ENCODE data around the gene CLMN.

Gene CLMN

DNA sequence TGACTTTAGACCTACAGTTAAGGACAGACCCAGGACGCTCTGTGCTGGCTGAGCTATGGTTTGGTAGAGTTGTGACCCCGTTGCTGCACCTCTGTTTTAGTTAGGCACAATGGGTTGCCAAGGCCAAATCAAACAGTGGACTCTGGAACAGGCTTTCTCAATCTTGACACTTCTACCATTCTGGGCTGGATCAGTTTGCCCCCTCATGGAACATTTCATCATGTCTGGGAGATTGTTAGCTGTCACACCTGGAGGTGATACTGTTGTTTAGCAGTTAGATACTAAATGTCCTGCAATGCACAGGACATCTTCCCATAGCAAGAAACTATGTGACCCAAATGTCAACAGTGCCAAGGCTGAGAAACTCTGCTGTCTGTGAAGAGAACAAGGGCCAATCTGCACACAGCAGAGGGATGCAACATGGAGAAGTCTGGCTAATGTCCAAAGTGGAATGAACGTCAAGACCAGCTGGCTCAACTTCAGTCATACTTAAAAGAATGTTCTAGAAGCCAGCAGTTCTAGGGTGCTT is 96.8 kb downstream of the CLMN start:
- H3K27me3 ChIP-seq (ENCODE audit: control insufficient read depth in 1 of 2, insufficient read depth in 2 of 2, low read length in 2 of 2) = no peaks in the 10 kb centered on the region
- H3K36me3 ChIP-seq (ENCODE audit: control insufficient read depth in 1 of 2, insufficient read depth in 2 of 2, low read length in 2 of 2) = peaks cover 8 to 24% of the 10 kb centered on the region in 2 donors
- no peak overlapping the region for H3K27ac ChIP-seq (ENCODE audit: low read depth, low read length)
- peaks cover 0 to 7% of the 10 kb centered on the region in 2 donors for H3K4me1 ChIP-seq (ENCODE audit: control insufficient read depth in 1 of 2, insufficient read depth in 2 of 2, low read length in 2 of 2)
- H3K9me3 ChIP-seq (ENCODE audit: control insufficient read depth in 1 of 2, low read length in 2 of 2) = no peaks in the 10 kb centered on the region
- H3K9ac ChIP-seq (ENCODE audit: low read depth in 1 of 2, low read length in 2 of 2) = no peak overlapping the region
- H3K4me3 ChIP-seq (ENCODE audit: low read depth in 1 of 2, low read length in 2 of 2) = no peak overlapping the region

DNA sequence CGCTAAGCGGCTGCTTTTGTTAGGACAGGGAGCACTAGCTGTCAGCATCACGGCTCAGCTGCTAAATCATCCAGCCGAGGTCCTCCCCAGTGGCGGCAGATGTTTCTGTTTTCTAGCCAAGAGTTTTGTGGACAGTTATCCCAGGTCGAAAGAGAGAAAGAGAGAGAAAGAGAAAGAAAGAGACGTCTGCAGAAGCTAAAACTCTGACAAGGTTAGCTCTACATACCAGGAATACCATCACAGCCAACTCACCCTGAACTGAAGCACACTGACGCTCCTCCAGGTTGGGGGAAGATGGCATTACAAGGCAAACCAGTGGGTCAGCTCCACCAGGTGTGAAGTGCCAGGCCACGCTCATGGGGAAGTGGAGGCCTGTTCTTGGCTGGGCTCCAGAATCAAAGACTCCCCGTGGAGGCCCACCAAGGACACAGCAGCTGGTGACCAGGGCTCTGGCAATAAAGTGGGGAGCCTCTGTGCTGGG is 97.5 kb downstream of the CLMN start:
- Histone ChIP-seq H3K4me1 (ENCODE audit: control insufficient read depth in 1 of 2, insufficient read depth in 2 of 2, low read length in 2 of 2) (peaks cover 0 to 7% of the 10 kb centered on the region in 2 donors), H3K9ac (ENCODE audit: low read depth in 1 of 2, low read length in 2 of 2) (no peak overlapping the region), H3K4me3 (ENCODE audit: low read depth in 1 of 2, low read length in 2 of 2) (no peak overlapping the region), H3K27ac (ENCODE audit: low read depth, low read length) (no peak overlapping the region), H3K36me3 (ENCODE audit: control insufficient read depth in 1 of 2, insufficient read depth in 2 of 2, low read length in 2 of 2) (peaks cover 8 to 24% of the 10 kb centered on the region in 2 donors), H3K27me3 (ENCODE audit: control insufficient read depth in 1 of 2, insufficient read depth in 2 of 2, low read length in 2 of 2) (no peaks in the 10 kb centered on the region), H3K9me3 (ENCODE audit: control insufficient read depth in 1 of 2, low read length in 2 of 2) (no peaks in the 10 kb centered on the region)

DNA sequence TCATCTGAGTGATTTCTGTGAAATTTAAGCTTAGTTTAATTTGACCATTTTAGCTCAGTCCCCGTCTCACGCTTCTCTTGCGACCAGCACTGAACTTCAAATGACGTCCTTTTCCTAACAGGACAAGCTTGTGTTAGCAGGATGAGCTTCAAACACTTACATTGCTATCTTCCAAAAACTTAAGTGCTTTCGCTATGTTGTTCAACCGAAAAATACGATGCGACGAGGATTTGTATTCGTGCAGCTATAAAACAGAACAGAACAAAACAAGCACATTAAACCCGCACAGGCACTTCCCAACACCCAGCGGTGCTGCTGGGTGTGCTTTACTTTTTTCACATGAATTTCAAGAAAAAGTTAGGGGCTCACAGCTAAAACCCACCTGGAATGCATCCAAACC is 98.2 kb downstream of the CLMN start:
- Histone ChIP-seq H3K4me3 (ENCODE audit: low read depth in 1 of 2, low read length in 2 of 2) (no peak overlapping the region), H3K36me3 (ENCODE audit: control insufficient read depth in 1 of 2, insufficient read depth in 2 of 2, low read length in 2 of 2) (peaks cover 8 to 24% of the 10 kb centered on the region in 2 donors), H3K27ac (ENCODE audit: low read depth, low read length) (no peak overlapping the region), H3K27me3 (ENCODE audit: control insufficient read depth in 1 of 2, insufficient read depth in 2 of 2, low read length in 2 of 2) (no peaks in the 10 kb centered on the region), H3K9ac (ENCODE audit: low read depth in 1 of 2, low read length in 2 of 2) (no peak overlapping the region), H3K4me1 (ENCODE audit: control insufficient read depth in 1 of 2, insufficient read depth in 2 of 2, low read length in 2 of 2) (peaks cover 0 to 7% of the 10 kb centered on the region in 2 donors), H3K9me3 (ENCODE audit: control insufficient read depth in 1 of 2, low read length in 2 of 2) (no peaks in the 10 kb centered on the region)

DNA sequence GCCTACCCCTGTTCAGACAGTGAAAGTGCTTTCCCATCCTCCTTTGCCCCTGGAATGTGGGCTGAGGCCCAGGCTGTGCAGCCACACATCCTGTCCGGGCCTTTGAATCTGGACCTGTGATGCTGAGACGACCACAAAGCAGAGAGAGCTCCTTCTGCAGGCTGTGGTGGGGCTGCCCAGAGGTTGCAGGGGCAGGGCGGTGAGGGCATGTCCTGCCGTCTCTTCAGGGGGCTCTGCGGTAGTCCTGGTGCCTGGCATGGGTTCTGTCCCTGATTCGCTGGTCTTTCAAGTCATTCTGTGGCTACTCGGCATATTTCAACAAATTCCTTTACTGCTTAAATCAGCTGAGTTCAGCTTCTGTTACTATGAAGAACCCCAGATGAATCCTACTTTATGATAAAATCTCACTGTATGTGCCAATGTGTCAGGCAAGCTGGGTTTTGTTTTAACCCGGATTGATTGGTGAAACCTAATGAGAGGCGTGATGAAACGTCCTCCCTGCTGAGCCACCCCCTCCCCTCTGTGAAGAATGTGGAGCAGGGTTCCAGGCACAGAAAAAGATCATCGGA is 99.0 kb downstream of the CLMN start:
- no peak overlapping the region for H3K4me3 ChIP-seq (ENCODE audit: low read depth in 1 of 2, low read length in 2 of 2)
- peaks cover 8 to 24% of the 10 kb centered on the region in 2 donors for H3K36me3 ChIP-seq (ENCODE audit: control insufficient read depth in 1 of 2, insufficient read depth in 2 of 2, low read length in 2 of 2)
- no peak overlapping the region for H3K9ac ChIP-seq (ENCODE audit: low read depth in 1 of 2, low read length in 2 of 2)
- H3K4me1 ChIP-seq (ENCODE audit: control insufficient read depth in 1 of 2, insufficient read depth in 2 of 2, low read length in 2 of 2) = peaks cover 0 to 7% of the 10 kb centered on the region in 2 donors
- no peak overlapping the region for H3K27ac ChIP-seq (ENCODE audit: low read depth, low read length)
- no peaks in the 10 kb centered on the region for H3K9me3 ChIP-seq (ENCODE audit: control insufficient read depth in 1 of 2, low read length in 2 of 2)
- no peaks in the 10 kb centered on the region for H3K27me3 ChIP-seq (ENCODE audit: control insufficient read depth in 1 of 2, insufficient read depth in 2 of 2, low read length in 2 of 2)

DNA sequence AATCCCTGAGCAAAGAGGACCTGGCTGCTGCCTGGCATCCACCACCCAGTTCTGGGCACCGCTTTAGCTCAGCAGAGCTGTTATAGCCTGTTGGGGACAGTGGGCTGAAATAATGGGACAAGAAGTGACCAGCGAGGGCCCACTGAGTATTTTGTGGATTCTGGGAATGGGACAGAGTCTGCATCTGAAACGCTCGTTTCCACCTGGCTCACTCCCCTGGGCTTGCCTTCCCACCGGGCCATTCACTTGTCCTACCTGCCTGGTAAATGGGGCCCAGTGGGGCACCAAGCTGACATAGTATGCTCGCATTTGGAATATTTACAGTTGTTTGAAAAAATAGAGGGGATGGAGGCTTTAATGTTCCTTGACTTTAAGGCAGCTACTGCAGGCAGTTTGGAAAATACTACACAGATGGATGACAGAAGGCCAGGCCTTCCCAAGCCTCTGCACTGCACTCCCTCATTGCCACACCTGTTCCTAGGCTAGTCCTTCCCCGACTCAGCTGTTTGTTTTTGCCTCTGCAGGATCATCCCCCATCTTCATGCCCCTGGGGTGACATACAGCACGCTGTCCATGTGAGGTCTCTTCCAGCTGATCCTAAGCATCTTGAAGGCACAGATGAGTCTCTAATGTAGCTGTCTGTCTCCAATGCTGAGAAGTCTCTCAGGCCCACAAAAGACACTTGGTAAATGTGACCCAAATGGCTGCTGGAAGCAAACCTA is 101.1 kb downstream of the CLMN start:
- H3K4me1 ChIP-seq (ENCODE audit: control insufficient read depth in 1 of 2, insufficient read depth in 2 of 2, low read length in 2 of 2) = no peaks in the 10 kb centered on the region
- no peak overlapping the region for H3K9ac ChIP-seq (ENCODE audit: low read depth in 1 of 2, low read length in 2 of 2)
- no peaks in the 10 kb centered on the region for H3K27me3 ChIP-seq (ENCODE audit: control insufficient read depth in 1 of 2, insufficient read depth in 2 of 2, low read length in 2 of 2)
- H3K9me3 ChIP-seq (ENCODE audit: control insufficient read depth in 1 of 2, low read length in 2 of 2) = no peaks in the 10 kb centered on the region
- H3K4me3 ChIP-seq (ENCODE audit: low read depth in 1 of 2, low read length in 2 of 2) = no peak overlapping the region
- peaks cover 8 to 24% of the 10 kb centered on the region in 2 donors for H3K36me3 ChIP-seq (ENCODE audit: control insufficient read depth in 1 of 2, insufficient read depth in 2 of 2, low read length in 2 of 2)
- H3K27ac ChIP-seq (ENCODE audit: low read depth, low read length) = no peak overlapping the region

DNA sequence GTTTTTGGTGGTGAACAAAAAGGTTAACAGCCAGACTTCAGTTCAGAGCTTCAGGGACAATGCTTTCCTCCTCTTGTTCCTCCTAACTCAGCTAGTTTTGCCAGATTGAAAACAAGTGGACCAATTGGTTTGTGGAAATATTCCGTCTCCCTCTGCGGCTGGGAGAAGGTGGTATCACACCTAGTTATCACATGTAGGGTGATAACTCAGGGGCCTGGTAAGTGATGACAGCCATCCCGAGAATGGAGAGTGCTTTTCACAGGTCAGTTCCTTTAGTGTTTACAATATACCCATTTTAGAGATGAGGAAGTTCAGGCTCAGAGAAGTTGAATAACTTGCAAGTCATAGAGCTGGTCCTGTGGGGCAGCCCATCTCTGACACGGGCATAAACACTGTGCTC is 101.7 kb downstream of the CLMN start:
- Histone ChIP-seq H3K36me3 (ENCODE audit: control insufficient read depth in 1 of 2, insufficient read depth in 2 of 2, low read length in 2 of 2) (peaks cover 8 to 30% of the 10 kb centered on the region in 2 donors), H3K9ac (ENCODE audit: low read depth in 1 of 2, low read length in 2 of 2) (no peak overlapping the region), H3K9me3 (ENCODE audit: control insufficient read depth in 1 of 2, low read length in 2 of 2) (no peaks in the 10 kb centered on the region), H3K27ac (ENCODE audit: low read depth, low read length) (no peak overlapping the region), H3K4me1 (ENCODE audit: control insufficient read depth in 1 of 2, insufficient read depth in 2 of 2, low read length in 2 of 2) (no peaks in the 10 kb centered on the region), H3K4me3 (ENCODE audit: low read depth in 1 of 2, low read length in 2 of 2) (no peak overlapping the region), H3K27me3 (ENCODE audit: control insufficient read depth in 1 of 2, insufficient read depth in 2 of 2, low read length in 2 of 2) (no peaks in the 10 kb centered on the region)

DNA sequence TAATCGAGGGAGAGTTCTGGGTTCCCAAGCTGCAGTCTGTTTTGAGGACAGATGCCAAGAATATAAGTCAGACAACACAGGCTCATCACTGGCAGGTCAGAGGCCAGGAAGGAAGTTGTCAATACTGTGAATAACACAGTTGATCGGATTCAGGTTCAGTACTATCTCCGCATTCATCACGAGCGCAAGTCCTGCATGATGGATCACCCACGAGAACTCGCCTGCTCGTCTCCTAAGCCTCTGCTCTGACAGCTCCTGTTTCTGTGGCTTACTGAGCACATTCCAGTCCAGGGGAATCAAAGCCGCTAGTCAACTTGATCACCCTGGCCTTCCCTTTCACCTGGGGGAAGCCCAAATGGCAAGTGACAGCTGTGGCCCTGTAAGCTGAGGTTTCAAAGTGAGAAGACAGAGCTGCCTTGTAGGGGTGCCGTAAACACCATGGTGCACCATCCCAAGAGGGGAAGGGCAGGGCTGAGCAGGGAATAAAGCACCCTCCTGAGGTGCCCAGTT is 102.3 kb downstream of the CLMN start:
- no peaks in the 10 kb centered on the region for H3K4me1 ChIP-seq (ENCODE audit: control insufficient read depth in 1 of 2, insufficient read depth in 2 of 2, low read length in 2 of 2)
- no peaks in the 10 kb centered on the region for H3K27me3 ChIP-seq (ENCODE audit: control insufficient read depth in 1 of 2, insufficient read depth in 2 of 2, low read length in 2 of 2)
- H3K9ac ChIP-seq (ENCODE audit: low read depth in 1 of 2, low read length in 2 of 2) = no peak overlapping the region
- H3K27ac ChIP-seq (ENCODE audit: low read depth, low read length) = no peak overlapping the region
- peaks cover 8 to 24% of the 10 kb centered on the region in 2 donors for H3K36me3 ChIP-seq (ENCODE audit: control insufficient read depth in 1 of 2, insufficient read depth in 2 of 2, low read length in 2 of 2)
- H3K4me3 ChIP-seq (ENCODE audit: low read depth in 1 of 2, low read length in 2 of 2) = no peak overlapping the region
- no peaks in the 10 kb centered on the region for H3K9me3 ChIP-seq (ENCODE audit: control insufficient read depth in 1 of 2, low read length in 2 of 2)

DNA sequence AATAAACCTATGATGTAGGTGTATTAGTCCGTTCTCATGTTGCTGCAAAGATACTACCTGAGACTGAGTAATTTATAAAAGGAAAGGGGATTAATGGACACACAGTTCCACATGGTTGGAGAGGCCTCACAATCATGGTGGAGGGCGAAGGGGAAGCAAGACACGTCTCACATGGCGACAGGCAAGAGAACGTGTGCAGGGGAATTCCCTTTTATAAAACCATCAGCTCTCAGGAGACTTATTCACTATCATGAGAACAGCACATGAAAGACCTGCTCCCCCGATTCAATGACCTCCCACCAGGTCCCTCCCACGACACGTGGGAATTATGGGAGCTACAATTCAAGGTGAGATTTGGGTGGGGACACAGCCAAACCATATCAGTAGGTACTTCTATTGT is 103.7 kb downstream of the CLMN start:
- peaks cover 1 to 23% of the 10 kb centered on the region in 2 donors for H3K36me3 ChIP-seq (ENCODE audit: control insufficient read depth in 1 of 2, insufficient read depth in 2 of 2, low read length in 2 of 2)
- no peaks in the 10 kb centered on the region for H3K27me3 ChIP-seq (ENCODE audit: control insufficient read depth in 1 of 2, insufficient read depth in 2 of 2, low read length in 2 of 2)
- H3K27ac ChIP-seq (ENCODE audit: low read depth, low read length) = no peak overlapping the region
- no peak overlapping the region for H3K9ac ChIP-seq (ENCODE audit: low read depth in 1 of 2, low read length in 2 of 2)
- no peak overlapping the region for H3K4me3 ChIP-seq (ENCODE audit: low read depth in 1 of 2, low read length in 2 of 2)
- H3K9me3 ChIP-seq (ENCODE audit: control insufficient read depth in 1 of 2, low read length in 2 of 2) = no peaks in the 10 kb centered on the region
- H3K4me1 ChIP-seq (ENCODE audit: control insufficient read depth in 1 of 2, insufficient read depth in 2 of 2, low read length in 2 of 2) = no peaks in the 10 kb centered on the region

DNA sequence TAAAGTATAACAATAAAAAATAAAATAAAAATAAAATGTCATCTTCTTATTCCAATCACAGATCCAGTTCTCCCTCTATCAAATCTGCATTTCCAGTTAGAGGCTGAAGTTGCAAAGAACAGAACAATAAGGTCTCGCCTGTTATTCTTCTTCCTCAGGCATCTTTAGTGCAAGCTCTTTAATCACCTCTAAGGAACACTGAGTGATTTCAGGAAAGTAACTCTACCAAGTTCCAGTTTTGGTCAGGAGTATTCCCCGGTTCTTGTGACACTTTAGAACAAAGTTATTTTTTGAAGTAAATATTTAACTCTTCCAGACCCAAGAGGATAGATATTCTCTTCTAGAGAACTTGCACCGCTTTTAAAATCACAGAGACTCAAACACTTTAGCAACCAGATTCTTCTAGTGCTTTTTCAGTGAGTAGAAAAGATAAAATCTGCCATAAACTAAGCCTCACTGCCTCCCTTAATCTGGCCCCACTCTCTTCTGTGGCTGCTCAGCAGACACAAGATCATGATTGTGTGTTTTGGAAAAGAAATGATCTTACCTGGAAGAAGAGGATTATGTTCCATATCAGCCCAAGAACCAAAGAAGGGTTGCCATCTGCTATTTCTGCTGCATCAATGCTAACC is 104.5 kb downstream of the CLMN start:
- H3K4me3 ChIP-seq (ENCODE audit: low read depth in 1 of 2, low read length in 2 of 2) = no peak overlapping the region
- H3K9ac ChIP-seq (ENCODE audit: low read depth in 1 of 2, low read length in 2 of 2) = no peak overlapping the region
- no peaks in the 10 kb centered on the region for H3K27me3 ChIP-seq (ENCODE audit: control insufficient read depth in 1 of 2, insufficient read depth in 2 of 2, low read length in 2 of 2)
- H3K27ac ChIP-seq (ENCODE audit: low read depth, low read length) = no peak overlapping the region
- no peaks in the 10 kb centered on the region for H3K4me1 ChIP-seq (ENCODE audit: control insufficient read depth in 1 of 2, insufficient read depth in 2 of 2, low read length in 2 of 2)
- peaks cover 0 to 18% of the 10 kb centered on the region in 2 donors for H3K36me3 ChIP-seq (ENCODE audit: control insufficient read depth in 1 of 2, insufficient read depth in 2 of 2, low read length in 2 of 2)
- H3K9me3 ChIP-seq (ENCODE audit: control insufficient read depth in 1 of 2, low read length in 2 of 2) = no peaks in the 10 kb centered on the region

DNA sequence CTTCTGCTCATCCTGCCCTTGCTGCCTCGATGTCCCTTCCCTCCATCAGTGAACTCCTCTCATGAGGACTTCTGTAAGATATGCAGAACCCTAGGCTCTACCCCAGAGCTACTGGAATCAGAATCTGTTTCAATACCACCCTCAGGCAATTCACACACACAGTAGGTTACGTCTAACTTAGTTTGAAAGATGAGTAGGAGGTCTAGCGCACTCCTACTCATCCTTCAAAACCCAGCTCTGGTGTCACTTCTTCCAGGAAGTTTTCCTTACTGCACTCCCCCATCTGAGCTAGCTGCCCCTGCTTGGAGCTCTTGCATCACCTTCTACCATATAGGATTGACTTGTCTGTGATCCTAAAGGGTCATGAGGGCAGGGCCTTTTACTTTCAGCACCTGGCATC is 105.9 kb downstream of the CLMN start:
- no peak overlapping the region for H3K27ac ChIP-seq (ENCODE audit: low read depth, low read length)
- no peak overlapping the region for H3K9ac ChIP-seq (ENCODE audit: low read depth in 1 of 2, low read length in 2 of 2)
- H3K4me3 ChIP-seq (ENCODE audit: low read depth in 1 of 2, low read length in 2 of 2) = no peak overlapping the region
- H3K9me3 ChIP-seq (ENCODE audit: control insufficient read depth in 1 of 2, low read length in 2 of 2) = no peaks in the 10 kb centered on the region
- no peaks in the 10 kb centered on the region for H3K27me3 ChIP-seq (ENCODE audit: control insufficient read depth in 1 of 2, insufficient read depth in 2 of 2, low read length in 2 of 2)
- H3K36me3 ChIP-seq (ENCODE audit: control insufficient read depth in 1 of 2, insufficient read depth in 2 of 2, low read length in 2 of 2) = peaks cover 0 to 11% of the 10 kb centered on the region in 2 donors
- no peaks in the 10 kb centered on the region for H3K4me1 ChIP-seq (ENCODE audit: control insufficient read depth in 1 of 2, insufficient read depth in 2 of 2, low read length in 2 of 2)
